ENCODE results near the gene HTT.

Gene HTT

DNA sequence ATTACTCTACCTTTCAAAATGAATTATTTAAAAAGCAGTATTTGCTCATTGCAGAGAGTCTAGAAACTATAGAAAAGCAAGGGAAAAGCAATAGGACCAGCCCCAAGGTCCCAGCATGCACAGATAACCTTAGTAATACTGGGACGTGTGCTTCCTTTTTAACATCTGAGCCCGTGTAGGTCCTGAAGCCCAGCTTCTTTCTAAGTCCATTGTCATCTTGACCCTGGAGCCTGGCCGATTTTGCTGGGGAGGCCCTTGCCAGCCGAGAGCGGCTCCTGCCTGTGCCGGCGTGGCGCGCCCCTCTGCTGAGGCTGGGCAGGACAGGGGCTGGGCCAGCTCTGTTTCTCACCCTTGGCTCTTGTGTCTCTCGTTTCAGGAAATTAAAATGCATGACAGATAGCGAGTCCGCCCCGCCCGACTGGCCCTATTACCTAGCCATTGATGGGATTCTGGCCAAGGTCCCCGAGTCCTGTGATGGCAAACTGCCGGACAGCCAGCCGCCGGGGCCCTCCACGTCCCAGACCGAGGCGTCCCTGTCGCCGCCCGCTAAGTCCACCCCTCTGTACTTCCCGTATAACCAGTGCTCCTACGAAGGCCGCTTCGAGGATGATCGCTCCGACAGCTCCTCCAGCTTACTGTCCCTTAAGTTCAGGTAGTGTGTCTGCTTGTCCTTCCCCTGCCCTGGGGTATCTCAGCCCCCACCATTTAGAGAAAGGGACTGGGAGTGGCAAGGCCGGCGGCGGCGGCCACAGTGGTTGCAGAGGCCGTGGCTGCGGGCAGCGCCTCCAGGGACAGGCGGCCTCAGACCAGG lies 178.6 kb downstream of the HTT start:
- no peak overlapping the region for H3K4me3 ChIP-seq (ENCODE audit: low read length)
- TF ChIP-seq, protein P1, sequence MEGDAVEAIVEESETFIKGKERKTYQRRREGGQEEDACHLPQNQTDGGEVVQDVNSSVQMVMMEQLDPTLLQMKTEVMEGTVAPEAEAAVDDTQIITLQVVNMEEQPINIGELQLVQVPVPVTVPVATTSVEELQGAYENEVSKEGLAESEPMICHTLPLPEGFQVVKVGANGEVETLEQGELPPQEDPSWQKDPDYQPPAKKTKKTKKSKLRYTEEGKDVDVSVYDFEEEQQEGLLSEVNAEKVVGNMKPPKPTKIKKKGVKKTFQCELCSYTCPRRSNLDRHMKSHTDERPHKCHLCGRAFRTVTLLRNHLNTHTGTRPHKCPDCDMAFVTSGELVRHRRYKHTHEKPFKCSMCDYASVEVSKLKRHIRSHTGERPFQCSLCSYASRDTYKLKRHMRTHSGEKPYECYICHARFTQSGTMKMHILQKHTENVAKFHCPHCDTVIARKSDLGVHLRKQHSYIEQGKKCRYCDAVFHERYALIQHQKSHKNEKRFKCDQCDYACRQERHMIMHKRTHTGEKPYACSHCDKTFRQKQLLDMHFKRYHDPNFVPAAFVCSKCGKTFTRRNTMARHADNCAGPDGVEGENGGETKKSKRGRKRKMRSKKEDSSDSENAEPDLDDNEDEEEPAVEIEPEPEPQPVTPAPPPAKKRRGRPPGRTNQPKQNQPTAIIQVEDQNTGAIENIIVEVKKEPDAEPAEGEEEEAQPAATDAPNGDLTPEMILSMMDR (conservative IDR thresholded peaks at IDR 0.05; ENCODE audit: low read depth, low read length) = no peak
- DNase-seq (ENCODE audit: low read depth) = no peak

DNA sequence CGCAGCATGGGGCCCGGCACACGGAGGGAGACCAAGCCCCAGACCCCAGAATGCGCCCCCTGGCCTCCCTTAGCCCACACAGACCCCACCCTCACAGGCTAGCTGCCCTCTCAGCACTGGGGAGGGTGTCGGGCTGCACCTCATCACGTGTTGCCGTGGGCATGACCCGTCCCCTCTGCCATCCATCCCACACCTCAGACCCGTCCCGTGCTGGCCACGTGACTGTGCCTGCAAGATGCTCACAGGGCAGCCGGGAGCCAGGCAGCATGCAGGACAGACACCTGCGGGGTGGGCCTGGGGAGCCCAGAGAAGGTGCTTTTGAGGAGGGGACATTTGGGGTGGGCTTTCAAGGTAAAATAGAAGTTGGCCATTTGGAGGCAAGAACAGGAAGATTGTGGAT lies 179.3 kb downstream of the HTT start:
- DNase-seq (ENCODE audit: low read depth) = no peak
- TF ChIP-seq, protein P1 (conservative IDR thresholded peaks at IDR 0.05; ENCODE audit: low read depth, low read length) = no peak
- no peak overlapping the region for H3K4me3 ChIP-seq (ENCODE audit: low read length)

DNA sequence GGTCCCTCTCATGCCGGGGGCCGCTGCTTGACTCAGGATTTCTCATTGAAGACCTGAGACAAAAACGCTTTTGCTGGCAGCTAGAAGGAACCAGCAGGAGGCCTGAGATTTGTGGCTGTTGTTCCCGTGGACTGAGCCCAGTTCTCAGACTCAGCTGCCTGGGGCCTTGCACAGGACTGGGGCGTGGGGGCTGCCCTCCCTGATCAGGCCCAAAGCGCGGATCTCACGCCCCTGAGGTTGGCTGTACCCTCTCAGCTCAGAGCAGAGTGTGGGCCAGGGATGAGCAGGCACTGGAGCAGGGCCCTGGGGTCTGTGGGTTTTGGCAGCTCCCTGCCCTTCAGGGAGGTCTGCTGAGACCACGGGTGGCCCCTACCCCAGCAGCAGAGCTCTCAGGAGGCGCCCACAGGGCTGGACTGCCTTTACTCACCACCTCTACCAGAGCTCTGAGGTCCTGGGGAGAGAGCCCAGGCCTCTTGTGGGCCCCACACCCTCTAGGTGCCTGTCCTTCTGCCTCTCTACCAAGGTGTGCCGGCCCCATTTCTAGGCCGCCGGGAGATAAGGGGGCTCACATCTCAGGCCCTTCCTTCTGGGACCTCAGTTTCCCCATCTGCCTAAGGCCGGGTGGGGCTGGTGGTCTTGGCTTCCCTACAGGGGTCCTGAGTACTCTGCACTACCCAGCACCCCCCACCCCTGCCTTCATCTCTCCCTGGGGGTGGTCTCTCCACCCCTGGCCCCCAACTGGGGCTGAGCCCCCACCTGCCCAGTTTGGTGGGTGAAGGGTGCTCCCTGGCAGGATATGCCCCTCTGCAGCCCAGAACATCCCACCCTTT lies 180.0 kb downstream of the HTT start:
- no peak overlapping the region for H3K4me3 ChIP-seq (ENCODE audit: low read length)
- TF ChIP-seq, protein P1 (conservative IDR thresholded peaks at IDR 0.05; ENCODE audit: low read depth, low read length) = no peak
- no peak for DNase-seq (ENCODE audit: low read depth)

DNA sequence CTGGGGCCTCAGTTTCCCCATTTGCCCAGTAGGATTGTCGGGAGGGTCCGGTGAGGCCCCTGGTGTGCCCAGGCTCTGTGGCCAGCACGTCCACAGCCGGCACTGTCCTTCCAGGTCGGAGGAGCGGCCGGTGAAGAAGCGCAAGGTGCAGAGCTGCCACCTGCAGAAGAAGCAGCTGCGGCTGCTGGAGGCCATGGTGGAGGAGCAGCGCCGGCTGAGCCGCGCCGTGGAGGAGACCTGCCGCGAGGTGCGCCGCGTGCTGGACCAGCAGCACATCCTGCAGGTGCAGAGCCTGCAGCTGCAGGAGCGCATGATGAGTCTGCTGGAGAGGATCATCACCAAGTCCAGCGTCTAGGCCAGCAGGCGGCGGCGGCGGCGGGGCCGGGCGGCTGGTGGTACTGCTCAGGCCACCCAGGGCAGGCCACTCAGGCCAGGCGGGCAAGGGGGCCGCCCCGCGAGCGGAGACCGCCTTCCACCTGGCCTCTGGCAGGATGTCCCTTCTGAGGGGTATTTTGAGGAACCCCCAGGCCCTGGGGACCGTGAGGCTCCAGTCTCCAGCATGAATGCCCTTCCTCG lies 181.2 kb downstream of the HTT start:
- no peak for DNase-seq (ENCODE audit: low read depth)
- TF ChIP-seq, protein P1 (conservative IDR thresholded peaks at IDR 0.05; ENCODE audit: low read depth, low read length) = no peak
- no peak overlapping the region for H3K4me3 ChIP-seq (ENCODE audit: low read length)

DNA sequence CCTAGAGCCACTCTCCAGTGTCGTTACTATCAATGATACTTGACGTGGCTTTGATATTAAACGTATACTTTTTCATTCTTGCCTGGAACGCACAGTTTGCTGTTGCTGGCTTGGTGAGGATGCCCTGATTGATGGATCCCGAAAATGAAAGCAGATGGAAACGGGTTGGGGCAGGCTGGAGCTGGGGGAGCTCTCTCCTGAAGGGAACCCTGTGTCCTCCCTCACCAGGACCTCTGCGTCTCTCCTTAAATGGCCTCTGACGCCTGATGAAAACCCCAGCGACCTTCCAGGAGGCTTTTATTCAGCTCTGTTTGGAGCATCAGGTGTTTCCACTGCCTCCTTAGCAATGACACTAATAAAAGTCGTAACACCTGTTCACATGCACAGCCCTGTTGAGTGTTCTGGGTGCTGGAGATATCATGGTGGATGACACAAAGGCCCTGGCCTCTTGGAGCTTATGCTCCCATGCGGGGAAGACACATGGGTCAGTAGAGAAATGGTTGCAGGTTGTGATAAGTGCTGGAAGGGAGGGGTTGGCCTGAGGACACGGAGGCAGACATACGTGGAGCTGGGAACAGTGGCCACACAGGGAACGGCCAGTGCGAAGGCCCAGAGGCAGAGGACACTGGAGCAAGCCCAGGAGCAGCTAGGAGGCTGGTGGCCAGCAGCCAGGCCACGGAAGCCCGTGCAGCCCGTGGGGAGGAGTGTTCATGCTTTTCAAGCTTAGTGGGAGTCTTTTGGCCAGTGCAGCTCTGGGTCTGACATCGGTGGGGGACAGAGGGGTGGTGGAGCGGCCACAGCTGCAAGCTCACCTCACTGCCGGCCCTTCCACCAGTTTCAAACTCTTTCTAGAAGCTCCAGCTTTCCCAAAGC lies 182.0 kb downstream of the HTT start:
- TF ChIP-seq, protein P1 (conservative IDR thresholded peaks at IDR 0.05; ENCODE audit: low read depth, low read length) = no peak
- H3K4me3 ChIP-seq (ENCODE audit: low read length) = no peak overlapping the region
- no peak for DNase-seq (ENCODE audit: low read depth)

DNA sequence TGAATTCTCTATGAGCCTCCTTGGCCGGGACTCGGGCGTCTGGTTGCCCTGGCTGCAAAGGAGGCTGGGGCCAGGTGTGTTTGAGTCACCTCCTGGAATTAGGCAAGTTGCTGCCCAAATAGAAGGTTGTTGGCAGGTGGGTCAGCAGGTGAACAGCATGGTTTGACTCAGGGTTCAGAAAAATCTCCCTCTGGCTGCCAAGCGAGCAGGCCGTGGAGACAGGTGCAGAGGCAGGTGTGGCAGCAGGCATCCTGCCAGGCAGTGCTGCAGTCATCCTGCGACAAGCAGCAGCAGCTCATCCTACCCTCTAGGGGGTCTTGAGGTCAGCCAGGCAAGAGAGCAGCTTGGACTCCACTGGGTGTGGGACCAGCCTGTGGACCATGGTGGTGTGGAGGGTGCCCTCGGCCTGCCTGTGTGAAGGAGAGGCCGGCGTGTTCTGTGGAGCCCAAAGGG lies 182.6 kb downstream of the HTT start:
- DNase-seq (ENCODE audit: low read depth) = no peak
- TF ChIP-seq, protein P1 (conservative IDR thresholded peaks at IDR 0.05; ENCODE audit: low read depth, low read length) = no peak
- H3K4me3 ChIP-seq (ENCODE audit: low read length) = no peak overlapping the region
